ENCODE measurements around the gene MINK1.

The MINK1 gene

DNA sequence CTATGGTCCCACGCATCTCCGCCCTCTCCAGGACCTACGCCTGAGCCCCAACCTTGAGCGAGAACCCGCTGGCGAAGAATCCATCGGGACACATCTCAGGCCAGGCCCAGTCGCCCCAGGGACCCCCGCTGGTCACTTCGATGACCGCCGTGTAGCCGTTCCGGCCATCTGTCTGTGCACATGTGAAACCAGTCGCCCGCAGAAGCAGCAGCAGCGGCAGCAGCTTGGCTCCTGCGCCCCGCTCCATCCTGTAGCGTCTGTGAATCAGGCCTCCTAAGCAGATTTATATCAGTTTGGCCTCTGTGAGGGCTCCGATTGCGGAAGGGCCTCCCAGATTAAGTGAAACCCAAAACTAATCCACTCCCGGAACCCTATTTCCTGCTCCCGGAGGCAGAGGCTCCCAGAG lies 47.0 kb upstream of the MINK1 start, which contains the start of gene VMO1:
VMO1 (minus strand) TSS at position 259 of the 406 bp plus-strand sequence; CDS start at position 247, 12 bp downstream.
- POLR2A ChIA-PET, result no interaction called here
- H3K4me1 ChIP-seq (ENCODE audit: control insufficient read depth, insufficient read depth, low read length), result peaks cover 4% of the 10 kb centered on the region
- no peak within 1 kb of the TSS for H3K4me3 ChIP-seq (ENCODE audit: low read depth, low read length)
- H3K36me3 ChIP-seq (ENCODE audit: control insufficient read depth in 2 of 2, insufficient read depth in 1 of 2, low read length in 2 of 2), result no peaks in the 10 kb centered on the region
- CTCF ChIA-PET, result interaction anchor here (0.5 to 1.9 kb wide), 7 partner anchors 10 to 396 kb away, joined by 3 to 6 read pairs (median 3); no protein-coding TSS in a partner anchor
- no peak within 1 kb of the TSS for H3K27ac ChIP-seq (ENCODE audit: extremely low read depth, low read depth, low read length)
- no peaks in the 10 kb centered on the region for H3K9me3 ChIP-seq (ENCODE audit: control insufficient read depth, insufficient read depth, low read depth, low read length)
- TF ChIP-seq ZNF138 (tag by site-specific recombination; IDR thresholded peaks at IDR 0.05; ENCODE audit: borderline replicate concordance) (no peak), ZBTB6 (tag by site-specific recombination; IDR thresholded peaks at IDR 0.05) (peak; percentile 69)

DNA sequence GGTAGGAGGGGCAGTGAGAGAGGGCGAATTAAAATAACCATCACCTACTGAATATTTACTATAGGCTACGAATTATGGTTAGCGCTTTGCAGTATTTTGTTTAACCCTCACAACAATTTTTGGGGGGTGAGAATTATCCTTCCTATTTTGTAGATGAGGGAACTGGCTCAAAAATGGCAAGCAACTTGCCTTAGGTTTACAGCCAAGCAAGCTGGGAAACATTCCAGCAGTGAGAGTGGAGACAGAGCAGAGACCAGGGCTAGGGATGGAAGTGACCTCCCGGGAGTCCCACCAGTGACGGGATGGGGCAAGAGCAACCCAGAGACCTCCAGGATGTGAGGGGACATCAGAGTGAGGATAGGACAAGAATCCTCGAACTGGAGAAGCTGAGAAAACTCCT lies 46.6 kb upstream of the MINK1 start:
- CTCF ChIA-PET, result interaction anchor here (0.7 to 1.9 kb wide), 7 partner anchors 10 to 220 kb away, joined by 3 to 6 read pairs (median 3); no protein-coding TSS in a partner anchor

GRCh38 chr17:4788159-4788806 lies 44.9 kb upstream of the MINK1 start:
- Histone ChIP-seq H3K9me3 (ENCODE audit: control insufficient read depth, insufficient read depth, low read depth, low read length) (no peaks in the 10 kb centered on the region), H3K4me3 (ENCODE audit: low read depth, low read length) (no peak overlapping the region), H3K27ac (ENCODE audit: extremely low read depth, low read depth, low read length) (no peak overlapping the region; the same call in 1 of the 2 replicates), H3K4me1 (ENCODE audit: control insufficient read depth, insufficient read depth, low read length) (peaks cover 4% of the 10 kb centered on the region), H3K36me3 (ENCODE audit: control insufficient read depth in 2 of 2, insufficient read depth in 1 of 2, low read length in 2 of 2) (no peaks in the 10 kb centered on the region)
- ChIA-PET CTCF (interaction anchor here (0.6 to 4.9 kb wide), 13 partner anchors 10 to 222 kb away, joined by 3 to 37 read pairs (median 4); partner anchors contain the start of genes ARRB2 and PLD2), POLR2A (interaction anchor here (3.8 kb wide), 1 partner anchor 10 kb away, joined by 23 read pairs; no protein-coding TSS in a partner anchor)
- TF ChIP-seq ZBTB8A (tag by site-specific recombination; IDR thresholded peaks at IDR 0.05) (peak; percentile 30; the same call in 1 of the 2 replicates), ZNF843 (tag by site-specific recombination; IDR thresholded peaks at IDR 0.05) (no peak), GLIS1 (tag by site-specific recombination; IDR thresholded peaks at IDR 0.05) (peak; percentile 56), ZNF501 (tag by site-specific recombination; IDR thresholded peaks at IDR 0.05) (no peak), ZNF76 (tag by site-specific recombination; IDR thresholded peaks at IDR 0.05; ENCODE audit: borderline replicate concordance, low read depth) (no peak), KLF1 (tag by site-specific recombination; IDR thresholded peaks at IDR 0.05) (peak; percentile 69), ZNF571 (tag by site-specific recombination; IDR thresholded peaks at IDR 0.05) (no peak), KLF9 (tag by site-specific recombination; IDR thresholded peaks at IDR 0.05; ENCODE audit: low read depth) (no peak), KLF7 (tag by site-specific recombination; IDR thresholded peaks at IDR 0.05; ENCODE audit: borderline replicate concordance) (peak; percentile 45; the same call in 1 of the 2 replicates), EGR2 (tag by site-specific recombination; IDR thresholded peaks at IDR 0.05; ENCODE audit: low read depth) (0 out of 2 replicates have a peak, but pooled peaks have one; percentile 6), ZNF2 (tag by site-specific recombination; IDR thresholded peaks at IDR 0.05) (no peak), SP7 (tag by site-specific recombination; IDR thresholded peaks at IDR 0.05) (peak; percentile 99)

More for the DNA sequence above, 46.6 kb upstream of the MINK1 start:
- TF ChIP-seq KLF7 (tag by site-specific recombination; IDR thresholded peaks at IDR 0.05; ENCODE audit: borderline replicate concordance), result no peak
- TF ChIP-seq SP3 (tag by site-specific recombination; IDR thresholded peaks at IDR 0.05), result no peak
- no peak for TF ChIP-seq ZNF114 (tag by site-specific recombination; IDR thresholded peaks at IDR 0.05)
- TF ChIP-seq GFI1B (tag by site-specific recombination; IDR thresholded peaks at IDR 0.05), result no peak
- TF ChIP-seq ZNF76 (tag by site-specific recombination; IDR thresholded peaks at IDR 0.05; ENCODE audit: borderline replicate concordance, low read depth), result no peak
- Histone ChIP-seq H3K9me3 (ENCODE audit: control insufficient read depth, insufficient read depth, low read depth, low read length) (no peaks in the 10 kb centered on the region), H3K36me3 (ENCODE audit: control insufficient read depth in 2 of 2, insufficient read depth in 1 of 2, low read length in 2 of 2) (no peaks in the 10 kb centered on the region), H3K4me1 (ENCODE audit: control insufficient read depth, insufficient read depth, low read length) (peaks cover 4% of the 10 kb centered on the region), H3K27ac (ENCODE audit: extremely low read depth, low read depth, low read length) (no peak overlapping the region), H3K4me3 (ENCODE audit: low read depth, low read length) (no peak overlapping the region)
- POLR2A ChIA-PET, result no interaction called here
